GM21447 (cell line): ENCODE measurements around the gene MYO18B.

ENCODE experiments used
- ATAC-seq: cut with Tn5 transposase; IDR thresholded peaks from one replicate; pipeline ENCODE4 v1.9.1; 2021; ENCODE audit not compliant: unreplicated experiment

The MYO18B gene

GRCh38 chr22:25712661-25713400 is 29.2 kb upstream of the MYO18B start:
- no peak for ATAC-seq

GRCh38 chr22:25714070-25714469 is 27.9 kb upstream of the MYO18B start:
- no peak for ATAC-seq

GRCh38 chr22:25714739-25715138 is 27.2 kb upstream of the MYO18B start:
- ATAC-seq: no peak

- ATAC-seq: no peak
Measured at GRCh38 chr22:25716637-25717036, 25.4 kb upstream of the MYO18B start.

GRCh38 chr22:25718135-25718840 is 23.7 kb upstream of the MYO18B start:
- ATAC-seq: no peak

GRCh38 chr22:25722223-25722622 is 19.8 kb upstream of the MYO18B start:
- no peak for ATAC-seq

- ATAC-seq: no peak
Measured at GRCh38 chr22:25722626-25723025, 19.4 kb upstream of the MYO18B start.

- ATAC-seq: no peak
Measured at GRCh38 chr22:25726241-25726640, 15.7 kb upstream of the MYO18B start.

- no peak for ATAC-seq
Measured at GRCh38 chr22:25728071-25728470, 13.9 kb upstream of the MYO18B start.

- ATAC-seq: no peak
Measured at GRCh38 chr22:25729016-25729995, 12.7 kb upstream of the MYO18B start.

- no peak for ATAC-seq
Measured at GRCh38 chr22:25735650-25736049, 6.3 kb upstream of the MYO18B start.

GRCh38 chr22:25736378-25737011 is 5.5 kb upstream of the MYO18B start:
- no peak for ATAC-seq

GRCh38 chr22:25739659-25740344 is 2.2 kb upstream of the MYO18B start:
- ATAC-seq: no peak

- ATAC-seq: no peak
Measured at GRCh38 chr22:25742918-25743708, 1.1 kb downstream of the MYO18B start.

GRCh38 chr22:25744694-25745093 is 2.7 kb downstream of the MYO18B start:
- ATAC-seq: no peak

- ATAC-seq: no peak
Measured at GRCh38 chr22:25745341-25746011, 3.5 kb downstream of the MYO18B start.

GRCh38 chr22:25746012-25746373 is 4.0 kb downstream of the MYO18B start:
- no peak for ATAC-seq

GRCh38 chr22:25747245-25747944 is 5.4 kb downstream of the MYO18B start:
- no peak for ATAC-seq
